ENCODE results near the gene PKD1L1.

- TF ChIP-seq, protein P1, sequence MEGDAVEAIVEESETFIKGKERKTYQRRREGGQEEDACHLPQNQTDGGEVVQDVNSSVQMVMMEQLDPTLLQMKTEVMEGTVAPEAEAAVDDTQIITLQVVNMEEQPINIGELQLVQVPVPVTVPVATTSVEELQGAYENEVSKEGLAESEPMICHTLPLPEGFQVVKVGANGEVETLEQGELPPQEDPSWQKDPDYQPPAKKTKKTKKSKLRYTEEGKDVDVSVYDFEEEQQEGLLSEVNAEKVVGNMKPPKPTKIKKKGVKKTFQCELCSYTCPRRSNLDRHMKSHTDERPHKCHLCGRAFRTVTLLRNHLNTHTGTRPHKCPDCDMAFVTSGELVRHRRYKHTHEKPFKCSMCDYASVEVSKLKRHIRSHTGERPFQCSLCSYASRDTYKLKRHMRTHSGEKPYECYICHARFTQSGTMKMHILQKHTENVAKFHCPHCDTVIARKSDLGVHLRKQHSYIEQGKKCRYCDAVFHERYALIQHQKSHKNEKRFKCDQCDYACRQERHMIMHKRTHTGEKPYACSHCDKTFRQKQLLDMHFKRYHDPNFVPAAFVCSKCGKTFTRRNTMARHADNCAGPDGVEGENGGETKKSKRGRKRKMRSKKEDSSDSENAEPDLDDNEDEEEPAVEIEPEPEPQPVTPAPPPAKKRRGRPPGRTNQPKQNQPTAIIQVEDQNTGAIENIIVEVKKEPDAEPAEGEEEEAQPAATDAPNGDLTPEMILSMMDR (IDR thresholded peaks at IDR 0.05): no peak
- TF ChIP-seq ZFX (IDR thresholded peaks at IDR 0.05; ENCODE audit: borderline replicate concordance): no peak
Measured at GRCh38 chr7:47932016-47932415, 16.2 kb downstream of the PKD1L1 start.

All from 22Rv1 (cell line).